Ramos (cell line): ENCODE results near the gene SMC2.

Source experiments
- in situ Hi-C: fragments of 300-500 bp; cut with MboI; formaldehyde crosslinking; loops from one replicate; pipeline ENCODE4 v1.14.3; 2022; ENCODE audit warnings: low sequenced_read_pairs; ENCODE audit not compliant: unreplicated experiment

SMC2 gene

GRCh38 chr9:104093647-104094533, at the start of gene SMC2:
SMC2 (plus strand) TSS chr9:104094309; CDS start chr9:104095385, 1,076 bp downstream.
- in situ Hi-C loops, result no loop called here

DNA sequence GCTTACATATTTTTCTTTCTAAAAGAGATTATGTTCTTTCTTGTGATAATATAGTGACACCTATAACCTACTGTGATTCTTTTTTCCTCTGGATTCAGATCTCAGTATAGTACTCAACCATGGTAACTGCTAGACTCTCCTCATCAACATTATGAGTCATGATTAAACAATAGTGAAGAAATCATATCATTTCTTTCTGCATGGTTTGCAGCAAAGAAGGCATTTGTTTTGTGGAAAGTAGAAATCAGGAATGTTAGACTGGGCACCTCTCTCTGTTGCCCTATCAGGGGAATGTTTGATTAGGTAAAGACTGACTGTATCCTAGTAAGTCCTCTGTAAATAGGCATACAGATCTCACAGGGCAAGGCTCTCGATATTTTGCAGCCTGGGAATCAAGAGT, 25.6 kb upstream of the SMC2 start:
- in situ Hi-C loops, result no loop called here

GRCh38 chr9:104069288-104069687, 24.8 kb upstream of the SMC2 start:
- in situ Hi-C loops, result no loop called here

GRCh38 chr9:104071589-104071988, 22.5 kb upstream of the SMC2 start:
- in situ Hi-C loops, result no loop called here

- in situ Hi-C loops, result no loop called here
These were observed 20.9 kb upstream of the SMC2 start for GRCh38 chr9:104073098-104073769.

DNA sequence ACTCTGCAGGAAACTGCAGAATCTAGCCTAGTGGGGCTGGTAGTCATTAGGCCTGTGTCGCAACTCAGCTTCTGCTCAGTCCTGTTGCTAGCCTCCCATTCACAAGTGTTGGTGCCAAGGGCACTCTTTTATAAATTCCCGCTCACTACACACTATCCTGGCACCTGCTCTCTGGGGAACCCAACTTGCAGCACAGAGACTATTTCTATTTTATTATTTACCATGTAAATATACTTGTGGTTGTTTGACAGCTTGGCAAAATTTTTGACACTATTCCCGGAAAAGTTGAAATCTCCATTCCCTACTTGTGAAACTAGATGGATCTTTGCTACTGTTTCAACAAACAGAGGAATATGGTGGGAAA, 20.4 kb upstream of the SMC2 start:
- in situ Hi-C loops, result no loop called here

DNA sequence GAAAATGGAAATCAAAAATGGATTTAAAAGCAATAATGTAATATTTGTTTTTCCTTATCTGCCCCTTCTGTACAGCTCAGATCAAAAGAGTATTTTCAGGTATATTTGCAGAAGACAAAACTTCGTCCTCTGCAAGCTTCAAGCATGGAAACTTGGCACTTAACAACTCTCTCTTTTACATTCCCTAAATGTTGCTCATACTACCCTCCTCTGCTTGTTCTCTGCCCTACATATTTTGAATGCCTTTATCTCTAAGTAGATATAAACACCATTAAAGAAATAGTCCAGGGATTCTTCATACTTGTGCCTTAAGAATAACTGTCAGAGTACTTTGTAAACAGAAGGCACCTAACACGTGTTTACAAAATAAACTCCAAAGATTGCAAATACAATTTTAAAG, 19.2 kb upstream of the SMC2 start:
- in situ Hi-C loops, result no loop called here

DNA sequence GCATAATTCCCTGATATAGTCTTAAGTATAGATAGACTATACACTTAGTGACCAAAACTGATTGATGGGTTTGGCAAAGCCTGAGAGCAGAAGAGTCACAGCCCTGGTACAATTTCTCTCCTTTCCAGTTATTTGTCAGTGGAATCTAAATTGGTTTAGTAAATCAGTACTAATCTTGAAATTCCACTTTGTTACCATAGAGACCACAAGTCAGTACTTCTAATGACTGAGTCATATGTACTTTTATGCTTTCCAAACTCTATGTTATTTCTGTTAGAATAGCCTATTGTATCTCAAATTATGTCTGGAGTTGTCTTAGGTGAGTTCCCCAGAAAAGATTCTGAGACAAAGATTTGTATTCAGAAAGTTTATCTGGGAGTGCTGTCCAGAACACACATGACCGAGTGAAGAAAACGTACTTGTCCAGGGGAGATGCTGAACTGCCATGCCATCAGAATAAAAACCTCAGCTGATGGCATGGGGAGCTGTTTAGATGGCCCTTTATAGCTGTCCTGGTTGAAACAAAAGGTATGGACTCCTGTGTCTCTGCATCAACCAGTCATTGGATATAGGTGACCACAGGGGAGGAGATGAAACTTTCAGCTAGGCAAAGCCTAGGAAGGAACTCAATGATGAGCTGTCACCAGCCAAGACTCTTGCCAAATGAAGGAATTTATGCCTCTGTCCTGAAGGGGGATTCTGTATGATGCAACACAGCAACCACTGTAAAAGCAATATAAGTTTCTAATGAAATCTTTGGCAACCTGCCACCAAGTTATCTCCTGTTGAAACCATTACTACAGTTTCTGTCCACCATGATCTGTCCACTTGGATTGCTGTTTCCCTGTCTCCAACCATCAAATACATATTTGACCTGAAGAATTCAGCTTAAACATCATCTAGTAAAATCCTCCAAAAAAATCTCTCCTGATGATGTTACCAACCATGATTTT, 18.0 kb upstream of the SMC2 start:
- in situ Hi-C loops, result no loop called here

GRCh38 chr9:104078596-104078995, 15.5 kb upstream of the SMC2 start:
- in situ Hi-C loops, result no loop called here

DNA sequence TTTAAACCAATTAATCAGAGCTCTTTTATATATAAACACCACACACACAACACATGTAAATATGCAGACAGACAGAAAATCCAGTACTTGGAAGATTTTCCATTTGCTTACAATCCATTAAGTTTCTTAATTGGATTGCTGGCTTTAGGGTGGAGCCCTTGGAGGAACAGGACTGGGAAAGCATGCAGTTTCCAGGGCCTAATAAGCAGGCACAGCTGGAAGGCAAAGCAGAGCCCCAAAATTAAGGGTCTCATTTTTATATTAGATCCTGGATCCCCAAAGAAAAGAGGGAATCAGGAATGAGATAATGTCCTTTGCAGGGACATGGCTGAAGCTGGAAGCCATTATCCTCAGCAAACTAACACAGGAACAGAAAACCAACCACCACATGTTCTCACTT, 13.1 kb upstream of the SMC2 start:
- in situ Hi-C loops, result no loop called here

GRCh38 chr9:104082168-104082567, 11.9 kb upstream of the SMC2 start:
- in situ Hi-C loops, result no loop called here

DNA sequence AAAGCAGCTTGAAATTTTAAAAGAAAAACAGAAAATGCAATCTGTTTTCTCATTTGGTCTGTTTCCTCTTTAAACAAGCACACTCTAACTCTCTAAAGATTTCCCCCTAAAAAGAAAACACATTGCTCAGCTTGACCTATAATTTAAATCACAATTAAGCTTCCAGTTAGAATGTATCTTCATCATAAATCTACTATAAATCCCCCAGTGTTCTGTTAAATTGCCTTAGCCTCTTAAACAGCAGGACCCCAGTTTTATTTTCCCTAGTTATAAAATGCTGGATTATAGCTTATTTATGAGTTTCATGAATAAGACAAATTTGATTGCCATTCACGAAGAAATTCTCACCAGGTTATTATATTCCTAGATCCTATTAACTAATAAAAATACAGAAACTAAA, 8.6 kb upstream of the SMC2 start:
- in situ Hi-C loops, result no loop called here

DNA sequence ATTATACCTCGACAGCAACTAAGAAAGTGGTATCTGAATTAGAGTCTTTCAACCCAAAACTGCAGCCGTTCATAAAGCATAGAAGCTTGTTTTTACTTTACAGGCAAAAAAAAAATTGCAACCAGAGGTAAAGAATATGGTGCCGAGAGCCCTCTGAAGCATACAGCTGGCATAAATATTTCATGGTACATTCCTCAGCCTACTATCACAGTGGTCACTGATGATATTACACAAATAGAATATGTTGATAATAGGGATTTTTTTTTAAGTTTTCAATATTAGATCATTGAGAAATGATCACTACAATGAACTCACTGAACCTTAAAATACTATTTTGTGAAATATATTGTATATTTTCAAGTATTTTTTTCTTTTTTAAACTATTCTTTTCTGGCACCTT, 6.2 kb upstream of the SMC2 start:
- in situ Hi-C loops, result no loop called here

GRCh38 chr9:104088416-104088815, 5.7 kb upstream of the SMC2 start:
- in situ Hi-C loops, result no loop called here

DNA sequence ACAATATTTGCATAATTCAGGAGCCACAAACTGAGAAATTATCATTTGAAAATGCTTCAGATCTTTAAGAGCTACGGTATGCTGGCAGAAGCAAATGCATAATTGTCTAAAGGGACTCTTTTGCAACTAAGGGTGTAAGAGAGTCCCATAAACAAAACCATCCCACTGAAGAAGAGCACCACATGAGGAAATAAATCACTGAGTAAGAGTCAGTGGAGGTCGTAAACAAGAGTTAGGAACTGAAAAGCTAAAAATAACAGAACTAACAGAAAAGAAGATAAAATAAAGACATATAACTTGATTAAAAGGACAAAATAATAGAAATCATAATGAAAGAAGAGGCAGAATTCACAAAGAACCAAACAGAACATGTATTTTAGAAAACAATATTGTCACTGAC, 3.5 kb upstream of the SMC2 start:
- in situ Hi-C loops, result no loop called here

GRCh38 chr9:104091116-104091515, 3.0 kb upstream of the SMC2 start:
- in situ Hi-C loops, result no loop called here

DNA sequence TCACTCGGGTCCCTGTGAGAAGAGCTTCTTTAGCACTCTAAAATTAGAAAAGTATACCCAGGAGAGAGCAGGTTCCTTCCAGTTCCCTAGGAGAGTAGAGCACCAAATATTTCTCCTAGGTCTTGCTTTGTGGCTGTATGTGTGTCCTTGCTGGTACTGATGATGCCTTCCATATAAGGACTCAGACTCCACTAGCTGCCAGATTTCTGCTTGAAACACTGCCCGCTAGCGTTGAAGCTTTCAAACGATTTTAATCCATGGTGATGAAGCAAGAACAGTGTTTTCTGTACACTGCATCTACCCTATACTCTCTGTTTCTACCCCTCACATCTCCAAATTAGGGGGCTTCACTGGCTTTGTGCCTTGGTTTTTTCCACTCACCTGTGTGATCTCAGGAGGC, 2.4 kb upstream of the SMC2 start:
- in situ Hi-C loops, result no loop called here

GRCh38 chr9:104092192-104092591, 1.9 kb upstream of the SMC2 start:
- in situ Hi-C loops, result no loop called here

- in situ Hi-C loops, result no loop called here
These were observed 1.1 kb upstream of the SMC2 start for GRCh38 chr9:104092875-104093600.

- in situ Hi-C loops, result no loop called here
These were observed 466 bp downstream of the SMC2 start for GRCh38 chr9:104094534-104095015.
